Right ventricle myocardium inferior (tissue), 1 donor: ENCODE measurements around the gene ADGRG1. TPM values are rescaled to one million over a fixed set of nuclear protein-coding genes. Genes with fewer than 3 reads are reported as not detected.

Experiments
- ATAC-seq: fragments of 200-7000 bp; cut with Tn5 transposase; one replicate; pipeline ENCODE4 v1.9.1; 2020; ENCODE audit warnings: mild to moderate bottlenecking, moderate library complexity
- DNase-seq: peaks from one replicate; pipeline ENCODE4 v3.0.0; 2021; ENCODE audit errors: missing footprints
- intact Hi-C: fragments of 100-400 bp; cut with DNase I; formaldehyde crosslinking; loops from one replicate; pipeline ENCODE4 v1.11.0; 2022
- total RNA-seq: library from RNA; stranded (reverse); fragmentation: NEBNext Ultra II Directional; extraction: Animal tissue kit (Norgen Biotek cat#: 25700); gene quantifications from one replicate; pipeline ENCODE4 v1.2.1, GENCODE V29; 2021
- donor health status: DM: no; HTN: yes; CAD: no; lungs with severe emphysema.

The ADGRG1 gene
- total RNA-seq, 1 donor from 2014 or later: 23.1 TPM

DNA sequence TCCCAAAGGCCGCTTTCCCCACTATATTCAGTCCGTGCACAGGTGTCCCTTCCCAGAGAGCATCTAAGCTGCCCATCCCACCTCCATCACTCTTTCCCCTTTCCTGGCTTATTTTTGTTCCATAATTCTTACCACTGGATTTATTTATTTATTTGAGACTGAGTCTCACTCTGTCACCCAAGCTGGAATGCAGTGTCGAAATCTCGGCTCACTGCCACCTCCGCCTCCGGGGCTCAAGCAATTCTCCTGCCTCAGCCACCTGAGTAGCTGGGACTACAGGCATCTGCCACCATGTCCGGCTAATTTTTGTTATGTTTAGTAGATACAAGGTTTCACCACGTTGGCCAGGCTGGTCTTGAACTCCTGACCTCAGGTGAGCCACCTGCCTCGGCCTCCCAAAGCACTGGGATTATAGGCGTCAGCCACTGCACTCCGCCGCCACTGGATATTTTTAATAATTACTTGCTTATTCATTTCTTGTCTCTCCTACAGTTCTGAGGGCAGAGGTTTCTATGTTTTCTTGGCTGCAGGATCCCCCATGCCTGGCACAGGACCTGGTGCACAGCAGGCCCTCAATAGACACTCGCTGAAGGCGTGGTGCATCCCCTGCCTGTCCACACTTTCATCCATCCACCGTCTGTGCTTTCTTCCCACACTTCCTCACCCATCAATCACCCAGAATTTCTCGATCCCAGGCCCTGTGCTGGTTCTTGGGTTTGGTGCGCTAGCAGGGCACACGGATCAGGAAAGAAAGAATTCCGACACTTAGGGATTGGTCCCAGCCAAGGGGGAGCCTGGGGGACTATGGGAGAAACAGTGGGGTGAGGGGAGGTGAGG lies 9.9 kb upstream of the ADGRG1 start:
- DNase-seq (no peak), ATAC-seq (no peak)
- intact Hi-C loops: no loop called here

DNA sequence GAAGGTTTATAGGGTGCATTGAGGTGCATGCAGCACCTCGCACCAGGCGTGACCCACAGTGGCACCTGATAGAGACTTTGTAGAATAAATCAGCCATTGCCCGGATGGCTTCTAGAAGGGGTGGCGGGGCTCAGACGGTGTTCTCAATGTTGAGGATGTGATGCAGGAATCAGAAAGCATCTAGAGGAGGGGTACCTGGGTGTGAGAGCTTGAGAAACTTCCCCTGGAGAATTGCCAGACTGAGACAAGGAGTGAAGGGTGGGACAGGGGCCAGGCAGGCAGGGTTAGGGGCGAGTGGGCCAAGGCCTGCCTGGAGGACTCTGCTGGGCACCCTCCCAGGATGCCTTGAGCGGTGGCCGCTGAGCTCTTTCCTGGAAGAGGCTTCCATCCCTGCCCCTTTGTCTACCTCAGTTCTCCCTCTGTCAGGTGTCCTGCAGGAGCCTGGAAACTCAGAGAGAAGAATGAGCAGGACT lies 9.3 kb upstream of the ADGRG1 start:
- DNase-seq (no peak), ATAC-seq (no peak)
- intact Hi-C loops: no loop called here

DNA sequence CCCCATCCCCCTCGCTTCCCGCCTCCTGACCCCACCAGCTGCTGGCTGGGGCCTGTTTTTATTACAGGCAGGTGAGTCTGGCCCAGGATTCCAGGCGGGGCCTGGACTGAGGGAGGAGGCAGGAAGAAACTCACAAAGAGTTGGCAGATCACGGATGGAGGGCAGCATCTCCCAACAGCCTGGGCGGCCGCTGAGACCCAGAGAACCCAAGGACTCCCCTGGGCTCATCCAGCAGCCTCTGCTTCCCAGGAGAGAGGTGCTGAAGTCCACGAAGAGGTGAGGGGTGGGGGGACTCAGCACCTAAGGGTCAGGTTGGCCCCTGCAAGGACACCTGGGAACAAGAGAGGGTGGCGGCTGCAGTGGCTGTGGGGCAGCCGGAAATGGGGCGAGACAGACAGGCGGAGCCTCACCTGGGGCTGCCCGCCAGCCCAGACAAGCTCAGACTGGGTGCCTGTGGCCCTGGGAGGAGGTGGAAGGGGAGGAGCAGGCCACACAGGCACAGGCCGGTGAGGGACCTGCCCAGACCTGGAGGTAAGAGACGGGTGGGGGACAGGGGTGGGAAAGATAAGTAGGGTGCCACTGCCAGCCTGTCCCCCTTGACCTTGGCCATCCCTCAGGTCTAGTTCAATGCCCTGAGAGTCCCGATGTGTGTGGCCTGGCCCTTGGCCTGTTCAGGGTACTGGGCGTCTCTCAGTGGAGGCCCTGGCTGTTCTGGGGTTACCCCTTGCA lies 8.7 kb upstream of the ADGRG1 start:
- ATAC-seq: no peak
- intact Hi-C loops: no loop called here
- DNase-seq: no peak

DNA sequence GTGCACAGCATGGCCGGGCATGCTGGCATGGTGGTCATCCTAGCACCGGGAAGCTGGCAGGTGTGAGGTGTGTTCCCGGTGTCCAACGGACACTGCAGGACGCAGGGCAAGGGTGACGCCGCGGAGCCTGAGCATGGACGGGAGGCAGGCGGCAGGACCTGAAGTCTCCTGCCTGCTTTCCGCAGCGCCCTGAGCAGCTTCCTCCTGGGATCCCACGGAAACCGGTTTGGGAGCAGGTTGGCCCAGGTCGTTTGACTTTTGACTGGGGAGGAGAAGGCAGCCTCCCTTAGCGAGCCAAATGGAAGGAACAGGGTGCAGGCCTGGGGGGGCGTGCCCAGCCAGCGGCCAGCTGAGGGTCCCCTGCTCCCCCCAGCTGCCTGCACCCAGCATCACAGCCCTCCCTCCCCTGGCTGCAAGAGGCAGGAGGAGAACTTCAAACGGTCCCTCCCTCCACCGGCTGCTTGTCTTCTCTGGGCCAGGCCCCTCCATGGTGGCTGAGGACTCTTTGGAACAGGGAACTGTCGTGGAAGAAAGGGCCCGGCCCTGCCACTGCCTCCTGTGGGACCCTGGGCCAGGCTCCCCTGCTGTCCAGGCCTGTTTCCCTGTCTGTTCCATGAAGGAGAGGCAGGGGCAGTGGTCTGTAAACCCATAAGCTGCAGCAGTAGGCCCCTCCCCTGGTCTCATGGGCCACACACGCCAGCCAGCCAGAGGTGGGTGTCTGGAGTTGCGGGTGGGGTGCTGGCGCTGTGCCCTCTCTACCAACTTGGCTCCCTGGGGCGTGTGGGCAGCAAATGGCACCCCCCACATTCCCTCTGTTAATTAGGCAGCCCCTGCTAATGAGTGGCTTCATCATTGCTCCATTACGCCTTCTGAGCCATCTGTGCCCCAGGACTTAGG lies 7.8 kb upstream of the ADGRG1 start:
- intact Hi-C loops: no loop called here
- ATAC-seq (no peak), DNase-seq (no peak)

DNA sequence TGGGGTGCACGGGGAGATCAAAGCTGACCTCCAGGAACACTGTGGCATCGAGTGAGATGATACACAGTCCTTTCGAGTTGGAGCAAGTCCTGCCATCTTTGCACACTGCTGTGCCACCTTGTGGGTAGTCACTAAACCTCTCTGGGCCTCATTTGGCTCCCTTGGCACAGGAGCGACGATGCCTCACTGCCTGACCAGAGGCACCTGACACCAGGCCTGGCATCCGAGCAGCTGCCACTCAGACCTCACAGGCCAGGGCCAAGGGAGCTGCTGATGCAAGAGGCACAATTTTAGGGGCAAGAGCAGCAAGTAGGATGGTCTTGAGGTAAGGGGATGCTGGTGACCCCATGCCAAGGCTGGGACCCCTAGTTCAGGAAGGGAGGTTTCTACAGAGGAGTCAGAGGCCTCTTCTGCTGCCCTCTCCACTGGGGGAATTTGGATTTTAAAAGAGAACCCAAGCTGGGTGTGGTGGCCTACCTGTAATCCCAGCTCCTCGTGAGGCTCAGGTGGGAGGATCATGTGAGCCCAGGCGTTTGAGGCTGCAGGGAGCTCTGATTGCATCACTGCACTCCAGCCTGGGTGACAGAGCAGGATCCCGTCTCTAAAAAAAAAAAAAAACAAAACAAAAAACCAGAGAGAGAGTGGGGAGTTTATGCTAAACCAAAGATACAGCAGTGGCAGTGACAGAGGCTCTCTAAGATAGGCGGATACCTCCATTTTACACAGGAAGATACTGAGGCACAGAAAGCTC lies 6.7 kb upstream of the ADGRG1 start:
- intact Hi-C loops: no loop called here
- DNase-seq (no peak), ATAC-seq (no peak)

DNA sequence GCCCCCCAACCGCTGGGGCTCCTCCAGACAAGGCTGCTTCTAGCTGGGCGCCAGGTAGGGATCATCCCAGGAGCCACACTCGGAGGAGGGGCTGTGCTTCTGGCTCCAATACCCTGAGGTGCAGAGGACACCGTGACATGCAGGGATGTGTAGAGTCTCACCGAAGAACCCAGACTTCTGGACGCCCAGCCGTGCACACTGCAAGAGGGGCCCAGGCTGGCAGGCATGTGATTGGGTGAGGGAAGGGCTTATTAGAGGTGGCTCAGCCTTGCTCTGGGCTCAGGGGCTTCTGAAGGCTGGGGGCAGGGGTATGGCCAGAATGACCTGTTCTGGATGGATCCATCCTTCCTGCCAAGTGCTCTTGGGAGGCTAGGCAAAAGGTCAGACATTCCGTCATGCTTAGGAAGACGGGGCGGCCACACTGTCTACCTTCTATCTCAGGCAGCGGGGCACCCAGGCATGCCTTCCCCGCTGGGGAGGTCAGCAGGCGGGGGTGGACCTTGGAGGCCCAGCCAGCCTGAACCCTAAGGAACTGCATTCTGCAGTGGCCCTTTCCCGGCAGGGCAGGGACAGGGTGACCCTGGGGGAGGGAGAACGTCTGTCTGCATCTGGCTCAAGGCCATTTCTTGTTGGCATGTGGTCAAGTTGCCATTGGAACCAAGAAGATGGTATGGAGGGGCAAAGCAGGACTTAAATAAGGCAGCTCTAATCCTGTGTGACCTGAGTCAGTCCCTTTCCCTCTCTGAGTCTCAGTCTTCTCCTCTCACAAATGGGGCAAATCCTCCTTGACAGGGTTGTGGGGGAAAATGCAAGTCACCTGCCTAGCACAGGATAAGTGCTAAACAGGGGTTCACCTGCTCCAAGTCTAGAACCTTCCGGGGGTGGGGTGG lies 5.8 kb upstream of the ADGRG1 start:
- ATAC-seq: no peak
- peak; percentile 50 for DNase-seq

DNA sequence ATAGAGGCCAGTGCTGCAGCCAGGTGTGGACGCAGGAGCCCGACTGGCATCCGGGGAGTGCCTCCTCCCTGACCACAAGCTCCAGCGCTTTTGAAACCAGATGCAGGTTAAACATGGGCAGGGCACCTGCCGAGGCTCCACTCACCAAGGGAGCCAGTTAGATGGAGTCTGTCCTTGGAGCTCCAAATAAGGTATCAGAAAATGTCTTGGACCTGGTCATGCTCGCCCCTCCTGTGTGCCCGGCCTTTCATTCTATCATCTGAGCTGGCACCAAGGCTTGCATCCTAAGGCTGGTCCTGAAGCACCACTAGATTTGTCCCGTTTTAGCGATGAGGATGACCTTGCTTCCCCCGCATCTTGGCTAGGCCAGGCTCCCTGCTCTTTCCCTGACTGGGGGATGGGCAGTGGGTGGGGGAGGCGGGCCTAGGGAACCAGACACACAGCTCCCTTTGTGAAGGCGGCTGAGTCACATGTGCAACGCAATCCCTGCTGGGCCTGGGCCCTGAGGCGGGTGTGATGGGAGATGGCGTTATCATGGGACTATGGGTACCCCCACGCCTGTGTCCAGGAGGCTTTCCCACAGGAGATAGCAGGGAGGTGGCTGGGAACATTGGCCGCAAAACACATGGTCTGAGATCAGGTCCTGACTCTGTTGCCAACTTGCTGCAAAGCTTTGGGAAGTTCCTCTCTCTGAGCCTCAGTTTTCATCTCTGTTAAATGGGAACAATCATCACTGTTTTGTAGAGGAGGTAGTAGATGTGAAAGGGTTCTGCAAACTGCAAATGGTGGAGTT lies 5.0 kb upstream of the ADGRG1 start:
- no peak for DNase-seq
- intact Hi-C loops: no loop called here
- ATAC-seq: no peak

More for the DNA sequence above, 5.8 kb upstream of the ADGRG1 start:
- intact Hi-C loops: no loop called here

DNA sequence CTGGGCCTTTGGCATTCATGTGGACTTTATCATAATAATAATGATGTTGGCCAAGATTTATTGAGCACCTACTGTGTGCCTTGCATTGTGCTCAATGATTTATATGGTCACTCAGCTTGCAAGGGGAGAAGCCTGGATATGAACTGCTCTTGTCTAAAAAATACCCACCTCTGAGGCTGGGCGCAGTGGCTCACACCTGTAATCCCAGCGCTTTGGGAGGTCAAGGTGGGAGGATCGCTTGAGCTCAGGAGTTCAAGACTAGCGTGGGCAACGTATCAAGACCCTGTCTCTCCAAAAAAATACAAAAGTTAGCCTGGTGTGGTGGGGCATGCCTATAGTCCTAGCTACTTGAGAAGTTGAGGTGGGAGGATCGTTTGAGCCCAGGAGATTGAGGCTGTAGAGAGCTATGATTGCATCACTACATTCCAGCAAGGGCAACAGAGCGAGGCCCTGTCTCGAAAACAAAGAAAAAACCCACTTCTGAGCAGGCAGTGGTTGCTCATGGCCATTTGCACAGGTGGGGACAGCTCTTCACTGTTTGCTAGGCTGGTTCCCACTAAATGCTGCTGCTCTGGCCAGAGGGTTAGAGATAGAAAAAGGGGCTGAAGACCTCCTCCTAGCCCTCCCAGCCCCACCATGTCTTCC lies 4.3 kb upstream of the ADGRG1 start:
- intact Hi-C loops: no loop called here
- no peak for DNase-seq
- ATAC-seq: no peak

DNA sequence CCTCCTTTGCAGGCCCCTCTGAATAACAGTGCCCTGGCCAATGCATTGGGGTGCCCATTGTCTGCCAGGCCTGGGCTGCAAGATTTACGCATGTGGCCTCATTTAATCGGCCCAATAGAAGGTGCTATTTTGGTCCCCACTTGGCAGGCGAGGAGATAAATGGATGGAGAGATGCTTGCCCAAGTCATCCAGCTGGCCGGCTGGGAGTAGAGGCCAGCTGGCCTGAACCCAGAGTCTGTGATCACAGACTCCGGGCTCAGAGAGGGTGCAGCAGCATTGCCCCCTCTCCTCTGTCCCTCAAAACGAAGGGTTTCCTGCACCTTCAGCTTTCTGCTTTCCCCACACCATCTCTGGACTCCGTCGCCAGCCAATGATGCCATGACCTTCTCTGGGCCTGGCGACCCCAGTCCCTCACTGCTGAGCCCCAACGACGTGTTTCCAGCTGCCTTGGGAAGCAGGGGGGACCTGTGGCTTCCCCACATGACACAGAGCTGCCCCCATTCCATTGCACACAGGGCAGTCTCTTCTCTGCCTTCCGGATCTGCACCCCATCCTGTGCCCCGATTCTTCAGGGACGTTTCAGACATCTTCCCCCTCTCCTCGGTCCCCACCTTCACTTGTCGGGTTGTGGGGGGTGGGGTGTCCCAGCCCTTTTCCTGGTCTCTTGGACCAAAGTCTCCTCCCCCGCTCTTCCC lies 3.5 kb upstream of the ADGRG1 start:
- DNase-seq (no peak), ATAC-seq (peak; percentile 41)
- intact Hi-C loops: no loop called here

DNA sequence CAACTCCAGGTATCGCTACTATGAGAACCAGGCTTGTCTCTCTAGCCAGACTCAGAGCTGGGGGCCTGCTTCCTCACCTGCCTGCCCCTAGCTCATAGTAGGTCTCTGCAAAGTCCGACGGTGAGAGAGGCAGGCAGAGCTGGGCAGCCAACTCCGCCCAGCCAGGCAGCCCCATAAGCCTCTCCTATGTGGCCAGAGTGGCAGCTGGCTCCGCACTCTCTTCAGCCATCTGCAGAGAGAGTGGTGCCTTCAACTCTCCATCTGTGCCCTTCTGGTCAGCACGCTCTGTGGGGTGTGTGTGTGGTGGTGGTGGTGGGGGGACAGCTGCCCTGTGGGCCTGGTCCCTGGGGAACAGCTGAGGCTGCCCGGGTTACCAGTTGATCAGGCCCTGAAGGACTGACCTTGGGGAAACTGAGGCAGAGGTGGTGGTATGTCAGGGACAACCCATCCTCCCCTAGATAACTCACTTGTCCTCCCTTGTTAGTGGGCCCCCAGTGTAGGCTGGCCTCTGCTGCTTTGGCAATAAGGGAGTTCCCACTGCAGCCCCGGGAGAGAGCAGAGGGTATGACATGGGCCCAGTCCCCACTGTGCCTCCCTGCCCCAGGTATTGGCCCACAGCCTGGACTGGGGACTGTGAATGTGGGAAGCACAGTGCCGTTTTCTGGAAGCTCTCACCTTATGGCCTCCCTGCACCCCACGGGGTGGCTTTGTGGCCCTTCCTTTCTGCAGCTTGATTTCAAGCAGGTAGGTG lies 1.8 kb upstream of the ADGRG1 start:
- intact Hi-C loops: loop anchor here (2.0 kb wide), 1 partner anchor 26 kb away; no protein-coding TSS in a partner anchor
- no peak for DNase-seq
- no peak for ATAC-seq

DNA sequence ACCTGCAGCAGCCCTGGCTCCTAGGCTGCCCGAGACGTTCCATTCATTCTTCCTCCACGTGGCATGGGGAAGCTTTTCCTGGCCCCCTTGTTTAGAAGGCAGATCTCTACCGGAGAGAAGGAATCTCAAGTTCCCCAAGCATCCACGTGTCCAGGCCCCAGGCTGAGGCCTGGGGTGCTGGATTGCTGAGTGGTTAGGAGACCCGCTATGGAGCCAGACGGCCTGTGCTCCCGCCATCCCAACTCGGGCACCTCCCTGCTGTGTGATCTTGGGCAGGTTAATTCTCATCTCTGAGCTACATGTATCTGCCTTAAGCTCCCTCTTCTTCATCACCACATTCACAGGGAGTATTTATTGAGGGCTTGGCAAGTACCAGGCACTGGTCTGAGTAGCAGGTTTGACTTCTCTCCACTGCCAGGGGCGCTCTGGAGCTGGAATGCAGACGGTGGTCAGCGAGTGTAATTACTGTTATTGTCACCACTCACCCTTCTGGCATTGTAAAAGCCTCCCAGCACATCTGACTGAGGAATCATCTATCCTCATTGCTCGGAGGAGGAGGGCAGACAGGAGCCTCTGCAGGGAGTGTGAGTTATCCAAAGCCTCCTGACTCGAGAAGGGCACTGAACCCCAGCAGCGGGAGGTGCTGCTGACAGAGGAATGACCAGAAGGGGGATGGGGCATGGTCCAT lies 1.1 kb upstream of the ADGRG1 start:
- ATAC-seq (no peak), DNase-seq (no peak)
- intact Hi-C loops: loop anchor here (2.0 kb wide), 1 partner anchor 27 kb away; no protein-coding TSS in a partner anchor

DNA sequence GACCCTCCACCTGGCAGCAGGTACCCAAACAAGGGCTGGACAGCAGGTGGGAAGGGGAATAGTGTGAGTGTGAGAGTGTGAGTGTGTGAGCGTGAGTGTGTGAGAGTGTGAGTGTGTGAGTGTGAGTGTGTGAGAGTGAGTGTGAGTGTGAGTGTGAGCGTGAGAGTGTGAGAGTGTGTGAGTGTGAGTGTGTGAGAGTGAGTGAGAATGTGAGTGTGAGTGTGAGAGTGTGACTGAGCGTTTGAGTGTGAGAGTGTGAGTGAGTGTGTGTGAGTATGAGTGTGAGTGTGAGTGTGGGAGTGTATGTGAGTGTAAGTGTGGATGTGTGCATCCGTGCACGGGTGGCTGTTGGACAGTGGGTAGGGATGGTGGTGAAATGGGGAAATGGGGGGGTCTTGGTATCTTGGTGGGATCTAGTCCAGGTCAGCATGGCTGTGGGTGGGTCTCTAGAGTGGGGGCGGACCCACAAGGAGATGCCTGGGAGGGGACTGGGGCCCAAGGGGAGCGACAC lies 408 bp downstream of the ADGRG1 start:
- DNase-seq (no peak), ATAC-seq (no peak)
- intact Hi-C loops: loop anchor here (2.0 kb wide), 1 partner anchor 18 kb away; no protein-coding TSS in a partner anchor

DNA sequence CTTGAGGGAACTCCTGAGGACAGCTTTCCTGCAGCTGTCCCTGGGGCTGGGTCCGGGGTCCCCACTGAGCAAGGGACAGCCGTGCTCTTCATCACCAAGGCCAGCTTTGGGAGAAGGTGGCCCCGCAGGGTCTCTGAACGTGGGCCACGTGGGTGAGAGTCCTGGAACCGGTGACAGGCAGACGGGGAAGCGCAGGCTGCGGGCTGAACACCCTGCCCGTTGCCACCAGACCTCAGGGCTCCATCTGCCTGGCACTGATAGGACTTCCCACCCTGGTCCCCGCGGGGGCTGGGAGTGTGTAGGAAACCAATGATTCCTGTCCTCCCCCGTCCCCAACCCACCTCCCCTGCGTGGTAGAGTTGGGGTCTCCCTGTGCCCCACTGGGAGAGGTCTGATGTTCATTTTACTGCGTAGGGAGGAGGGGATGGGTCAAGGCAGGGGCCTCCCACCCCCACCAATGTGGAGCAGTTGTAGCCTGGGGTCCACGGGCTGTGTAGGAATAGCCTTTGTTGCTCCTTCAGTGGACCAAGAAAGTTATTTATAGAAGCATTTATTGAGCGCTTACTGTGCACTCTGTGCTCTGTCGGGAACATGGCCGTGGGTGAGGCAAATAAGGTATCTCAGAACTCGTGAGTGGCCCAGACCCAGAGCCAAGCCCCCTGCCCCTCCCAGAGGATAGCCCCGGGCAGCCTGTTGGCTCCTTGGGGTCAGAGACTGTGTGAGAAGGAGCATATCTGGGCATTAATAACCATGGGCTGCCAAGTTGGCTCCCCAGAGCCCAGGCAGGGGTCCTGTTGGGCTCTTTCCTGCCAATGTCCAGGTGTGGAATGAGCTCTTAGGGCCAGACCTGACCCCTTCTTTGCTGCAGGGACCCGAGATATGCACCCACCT lies 1.3 kb downstream of the ADGRG1 start:
- DNase-seq: peak; percentile 62
- no peak for ATAC-seq
- intact Hi-C loops: loop anchor here (2.0 kb wide), 1 partner anchor 17 kb away; no protein-coding TSS in a partner anchor
